Endodermal cell (in vitro differentiated cells): Measurements from ENCODE around the gene IMPDH1. TPM values are rescaled to one million over a fixed set of nuclear protein-coding genes. Genes with fewer than 3 reads are reported as not detected.

Source experiments
- DNase-seq: peaks from one replicate; pipeline ENCODE4 v3.0.0-alpha.2; 2017
- H3K27ac ChIP-seq: 2 replicates; pipeline ENCODE4 v1.5.1; 2013; ENCODE audit warnings: mild to moderate bottlenecking, low read depth, low read length, moderate library complexity
- H3K27me3 ChIP-seq: 2 replicates; pipeline ENCODE4 v1.6.1; 2013; ENCODE audit warnings: mild to moderate bottlenecking, low read length, moderate library complexity; ENCODE audit not compliant: insufficient read depth, control insufficient read depth, poor library complexity, severe bottlenecking
- H3K36me3 ChIP-seq: 2 replicates; pipeline ENCODE4 v1.7.0; 2013; ENCODE audit warnings: mild to moderate bottlenecking, low read length, moderate library complexity; ENCODE audit not compliant: control insufficient read depth, insufficient read depth
- H3K4me1 ChIP-seq: one replicate; pipeline ENCODE4 v1.7.0; 2013; ENCODE audit warnings: low read length; ENCODE audit not compliant: control insufficient read depth, insufficient read depth
- H3K4me3 ChIP-seq: 2 replicates; pipeline ENCODE4 v1.5.1; 2013; ENCODE audit warnings: mild to moderate bottlenecking, low read length, moderate library complexity
- H3K9ac ChIP-seq: 2 replicates; pipeline ENCODE4 v1.6.1; 2013; ENCODE audit warnings: mild to moderate bottlenecking, low read length, moderate library complexity; ENCODE audit not compliant: poor library complexity, severe bottlenecking; ENCODE audit errors: extremely low read depth
- H3K9me3 ChIP-seq: 2 replicates; pipeline ENCODE4 v1.6.1; 2013; ENCODE audit warnings: mild to moderate bottlenecking, low read length, moderate library complexity; ENCODE audit not compliant: control insufficient read depth
- H3K27ac Mint-ChIP-seq: 2 replicates; pipeline ENCODE4 v1.8.0; 2020; ENCODE audit warnings: mixed read lengths
- H3K27me3 Mint-ChIP-seq: 2 replicates; pipeline ENCODE4 v1.8.0; 2021; ENCODE audit warnings: mild to moderate bottlenecking, mixed read lengths; ENCODE audit not compliant: insufficient read depth
- H3K36me3 Mint-ChIP-seq: 2 replicates; pipeline ENCODE4 v1.8.0; 2020; ENCODE audit warnings: low read depth, mixed read lengths
- H3K4me1 Mint-ChIP-seq: 2 replicates; pipeline ENCODE4 v1.8.0; 2020; ENCODE audit warnings: mixed read lengths
- H3K4me3 Mint-ChIP-seq: 2 replicates; pipeline ENCODE4 v1.8.0; 2020; ENCODE audit warnings: mild to moderate bottlenecking, moderate library complexity, mixed read lengths
- H3K9me3 Mint-ChIP-seq: 2 replicates; pipeline ENCODE4 v1.8.0; 2020; ENCODE audit warnings: mild to moderate bottlenecking, mixed read lengths
- WGBS, 2 experiments: methylation state at CpG; one replicate each; pipeline versions ENCODE4 v1.1.5 to v1.1.7; 2013; ENCODE audit warnings: missing lambda C conversion rate in 2 of 2, mixed read lengths in 1 of 2; ENCODE audit not compliant: insufficient coverage in 1 of 2, insufficient read length in 1 of 2; 5-methylcytosine and 5-hydroxymethylcytosine counted together
- total RNA-seq, 2 donors: library from RNA; stranded (reverse); fragmentation: NEBNext Ultra II Directional in 1 of 2; extraction: Animal tissue kit (Norgen Biotek cat#: 25700) in 1 of 2; gene quantifications; 2 replicates in 1 of 2; 3 replicates in 1 of 2; pipeline ENCODE4 v1.2.1, GENCODE V29; 2021
- TF ChIP-seq, protein P1 (sequence below): fragments of 200-600 bp; sonication (generic); conservative IDR thresholded peaks from 2 replicates; pipeline ENCODE4 v1.5.0; 2021; ENCODE audit warnings: antibody characterized with exemption, mild to moderate bottlenecking

IMPDH1 gene
- total RNA-seq, 2 donors from 2014 or later, result 13.4 to 16.5 TPM

DNA sequence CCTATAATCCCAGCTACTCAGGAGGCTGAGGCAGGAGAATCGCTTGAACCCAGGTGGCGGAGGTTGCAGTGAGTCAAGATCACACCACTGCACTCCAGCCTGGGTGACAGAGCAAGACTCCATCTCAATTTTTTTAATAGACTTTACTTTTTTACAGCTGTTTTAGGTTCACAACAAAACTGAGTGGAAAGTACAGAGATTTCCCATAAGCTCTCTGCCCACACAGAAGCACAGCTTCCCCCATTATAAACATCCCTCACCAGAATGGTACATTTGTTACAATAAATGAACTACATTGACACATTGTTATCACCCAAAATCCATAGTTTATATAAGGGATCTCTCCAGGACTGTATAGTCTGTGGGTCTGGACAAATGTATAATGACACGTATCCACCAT, 33.7 kb downstream of the IMPDH1 start:
- no peak for DNase-seq
- Histone ChIP-seq H3K27ac (no peak overlapping the region), H3K27me3 (peaks cover 6% of the 10 kb centered on the region), H3K9me3 (no peaks in the 10 kb centered on the region), H3K36me3 (no peaks in the 10 kb centered on the region), H3K9ac (no peak overlapping the region), H3K4me1 (no peaks in the 10 kb centered on the region), H3K4me3 (no peak overlapping the region)
- H3K4me1 Mint-ChIP-seq, result peaks cover 3% of the 10 kb centered on the region
- 86 to 98% methylated on average over 3 of the region's 3 CpGs for WGBS, 2 experiments
- TF ChIP-seq, protein P1, sequence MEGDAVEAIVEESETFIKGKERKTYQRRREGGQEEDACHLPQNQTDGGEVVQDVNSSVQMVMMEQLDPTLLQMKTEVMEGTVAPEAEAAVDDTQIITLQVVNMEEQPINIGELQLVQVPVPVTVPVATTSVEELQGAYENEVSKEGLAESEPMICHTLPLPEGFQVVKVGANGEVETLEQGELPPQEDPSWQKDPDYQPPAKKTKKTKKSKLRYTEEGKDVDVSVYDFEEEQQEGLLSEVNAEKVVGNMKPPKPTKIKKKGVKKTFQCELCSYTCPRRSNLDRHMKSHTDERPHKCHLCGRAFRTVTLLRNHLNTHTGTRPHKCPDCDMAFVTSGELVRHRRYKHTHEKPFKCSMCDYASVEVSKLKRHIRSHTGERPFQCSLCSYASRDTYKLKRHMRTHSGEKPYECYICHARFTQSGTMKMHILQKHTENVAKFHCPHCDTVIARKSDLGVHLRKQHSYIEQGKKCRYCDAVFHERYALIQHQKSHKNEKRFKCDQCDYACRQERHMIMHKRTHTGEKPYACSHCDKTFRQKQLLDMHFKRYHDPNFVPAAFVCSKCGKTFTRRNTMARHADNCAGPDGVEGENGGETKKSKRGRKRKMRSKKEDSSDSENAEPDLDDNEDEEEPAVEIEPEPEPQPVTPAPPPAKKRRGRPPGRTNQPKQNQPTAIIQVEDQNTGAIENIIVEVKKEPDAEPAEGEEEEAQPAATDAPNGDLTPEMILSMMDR, result no peak
- H3K36me3 Mint-ChIP-seq, result no peaks in the 10 kb centered on the region
- peaks cover 43% of the 10 kb centered on the region for H3K27me3 Mint-ChIP-seq
- no peaks in the 10 kb centered on the region for H3K9me3 Mint-ChIP-seq
- H3K4me3 Mint-ChIP-seq, result no peak overlapping the region
- H3K27ac Mint-ChIP-seq, result no peak overlapping the region

- 51 to 90% methylated on average over 1 of the region's 1 CpG for WGBS, 2 experiments
- no peak overlapping the region for H3K27ac Mint-ChIP-seq
- peaks cover 6% of the 10 kb centered on the region for H3K27me3 ChIP-seq
These were observed 35.7 kb downstream of the IMPDH1 start for GRCh38 chr7:128374041-128374440.

GRCh38 chr7:128373606-128374005, 36.2 kb downstream of the IMPDH1 start:
- Mint-ChIP-seq H3K9me3 (no peaks in the 10 kb centered on the region), H3K27ac (no peak overlapping the region), H3K4me3 (no peak overlapping the region), H3K4me1 (peaks cover 1% of the 10 kb centered on the region), H3K27me3 (peaks cover 42% of the 10 kb centered on the region), H3K36me3 (no peaks in the 10 kb centered on the region)
- 88 to 91% methylated on average over 2 of the region's 2 CpGs for whole genome bisulfite sequencing, 2 experiments
- Histone ChIP-seq H3K27me3 (peaks cover 6% of the 10 kb centered on the region), H3K4me1 (no peaks in the 10 kb centered on the region), H3K4me3 (no peak overlapping the region), H3K9ac (no peak overlapping the region), H3K9me3 (no peaks in the 10 kb centered on the region), H3K36me3 (no peaks in the 10 kb centered on the region), H3K27ac (no peak overlapping the region)
- TF ChIP-seq, protein P1, result no peak
- no peak for DNase-seq

More at GRCh38 chr7:128374041-128374440, 35.7 kb downstream of the IMPDH1 start:
- Histone ChIP-seq H3K9ac (no peak overlapping the region), H3K4me1 (no peaks in the 10 kb centered on the region), H3K27ac (no peak overlapping the region), H3K36me3 (no peaks in the 10 kb centered on the region), H3K9me3 (no peaks in the 10 kb centered on the region), H3K4me3 (no peak overlapping the region)
- TF ChIP-seq, protein P1, result no peak
- DNase-seq, result no peak
- Mint-ChIP-seq H3K4me3 (no peak overlapping the region), H3K9me3 (no peaks in the 10 kb centered on the region), H3K36me3 (no peaks in the 10 kb centered on the region), H3K4me1 (peaks cover 1% of the 10 kb centered on the region), H3K27me3 (peaks cover 42% of the 10 kb centered on the region)
